Fibroblast of lung (primary cell): ENCODE data around the gene SLC16A8. TPM values are rescaled to one million over a fixed set of nuclear protein-coding genes. Genes with fewer than 3 reads are reported as not detected.

Experiments used
- DNase-seq, 2 donors: peaks; one replicate each; pipeline versions ENCODE4 v3.0.0 to v3.0.0-alpha.2; 2010; ENCODE audit warnings: low read depth in 2 of 2
- H2AFZ ChIP-seq: 2 replicates; pipeline ENCODE4 v1.5.1; 2012; ENCODE audit warnings: low read length, control low read depth, inconsistent platforms
- H3K27ac ChIP-seq: 2 replicates; pipeline ENCODE4 v1.5.1; 2011; ENCODE audit warnings: low read length, control low read depth; ENCODE audit not compliant: insufficient read depth
- H3K27me3 ChIP-seq: 2 replicates; pipeline ENCODE4 v1.5.1; 2011; ENCODE audit warnings: mild to moderate bottlenecking, low read length; ENCODE audit not compliant: control insufficient read depth, insufficient read depth
- H3K36me3 ChIP-seq: 2 replicates; pipeline ENCODE4 v1.5.1; 2011; ENCODE audit warnings: low read length; ENCODE audit not compliant: control insufficient read depth, insufficient read depth
- H3K4me1 ChIP-seq: 2 replicates; pipeline ENCODE4 v1.5.1; 2011; ENCODE audit warnings: low read length; ENCODE audit not compliant: control insufficient read depth, insufficient read depth; ENCODE audit errors: extremely low read depth
- H3K4me2 ChIP-seq: 2 replicates; pipeline ENCODE4 v1.5.1; 2011; ENCODE audit warnings: low read length, control low read depth; ENCODE audit not compliant: insufficient read depth; ENCODE audit errors: extremely low read depth
- H3K4me3 ChIP-seq, 4 experiments: fragments of 200-600 bp in 1 of 4; sonication (generic) in 1 of 4; replicated peaks in 1 of 4; 2 replicates each; pipeline ENCODE4 v1.5.1; 2011 to 2016; ENCODE audit warnings: low read length in 4 of 4, low read depth in 3 of 4, mild to moderate bottlenecking in 3 of 4, control low read depth in 2 of 4, inconsistent platforms in 1 of 4, mixed read lengths in 1 of 4; ENCODE audit not compliant: insufficient read depth in 1 of 4; ENCODE audit errors: control extremely low read depth in 1 of 4
- H3K79me2 ChIP-seq: 2 replicates; pipeline ENCODE4 v1.5.1; 2012; ENCODE audit warnings: mild to moderate bottlenecking, low read length, inconsistent platforms; ENCODE audit not compliant: control insufficient read depth, insufficient read depth
- H3K9ac ChIP-seq: 2 replicates; pipeline ENCODE4 v1.5.1; 2011; ENCODE audit warnings: mild to moderate bottlenecking, low read length, control low read depth; ENCODE audit not compliant: insufficient read depth
- H3K9me3 ChIP-seq: 2 replicates; pipeline ENCODE4 v1.5.1; 2012; ENCODE audit warnings: low read depth, low read length; ENCODE audit not compliant: control insufficient read depth, insufficient read depth
- H4K20me1 ChIP-seq: 2 replicates; pipeline ENCODE4 v1.5.1; 2011; ENCODE audit warnings: low read length; ENCODE audit not compliant: control insufficient read depth, insufficient read depth; ENCODE audit errors: extremely low read depth
- CTCF ChIP-seq, 2 donors: IDR thresholded peaks in 1 of 2; conservative IDR thresholded peaks in 1 of 2; 1 replicate in 1 of 2; 2 replicates in 1 of 2; pipeline ENCODE4 v1.5.1; 2011 to 2012; ENCODE audit warnings: low read length in 2 of 2, control low read depth in 1 of 2, inconsistent platforms in 1 of 2, low read depth in 1 of 2, mild to moderate bottlenecking in 1 of 2
- EZH2 ChIP-seq: IDR thresholded peaks from 2 replicates; pipeline ENCODE4 v1.5.1; 2012; ENCODE audit warnings: low read length, control low read depth, mild to moderate bottlenecking; ENCODE audit errors: missing control alignments
- polyA plus RNA-seq, 2 donors: library from polyadenylated mRNA; depleted of rRNA in 1 of 2; stranded (reverse) in 1 of 2; unstranded in 1 of 2; fragments of >200 nt; gene quantifications; 2 replicates each; pipeline ENCODE4 v1.2.1, GENCODE V29; 2011 to 2012; ENCODE audit warnings: missing spikeins in 1 of 2
- total RNA-seq: library from RNA; depleted of rRNA; stranded (reverse); fragments of >200 nt; gene quantifications from 2 replicates; pipeline ENCODE4 v1.2.1, GENCODE V29; 2014

SLC16A8 gene
- total and polyA plus RNA-seq, 2 donors (not counting 1 experiment from before 2014, with no cell fraction given), result under 0.01 TPM; not detected in 1

GRCh38 chr22:38086942-38087341 is 3.0 kb upstream of the SLC16A8 start:
- H3K36me3 ChIP-seq, result no peaks in the 10 kb centered on the region
- H3K4me2 ChIP-seq, result no peak overlapping the region
- no peak overlapping the region for H3K9ac ChIP-seq
- no peaks in the 10 kb centered on the region for H3K9me3 ChIP-seq
- no peaks in the 10 kb centered on the region for H3K79me2 ChIP-seq
- no peak for DNase-seq
- no peak overlapping the region for H3K4me3 ChIP-seq
- H2AFZ ChIP-seq, result no peak overlapping the region
- TF ChIP-seq EZH2 (no peak), CTCF (conservative IDR thresholded peaks at IDR 0.05 in 1 of 2, IDR thresholded peaks at IDR 0.05 in 1 of 2; ENCODE audit: low read depth in 1 of 2, low read length in 2 of 2) (no peak)
- no peaks in the 10 kb centered on the region for H4K20me1 ChIP-seq
- H3K27me3 ChIP-seq, result peaks cover 2% of the 10 kb centered on the region
- no peaks in the 10 kb centered on the region for H3K4me1 ChIP-seq
- no peak overlapping the region for H3K27ac ChIP-seq

DNA sequence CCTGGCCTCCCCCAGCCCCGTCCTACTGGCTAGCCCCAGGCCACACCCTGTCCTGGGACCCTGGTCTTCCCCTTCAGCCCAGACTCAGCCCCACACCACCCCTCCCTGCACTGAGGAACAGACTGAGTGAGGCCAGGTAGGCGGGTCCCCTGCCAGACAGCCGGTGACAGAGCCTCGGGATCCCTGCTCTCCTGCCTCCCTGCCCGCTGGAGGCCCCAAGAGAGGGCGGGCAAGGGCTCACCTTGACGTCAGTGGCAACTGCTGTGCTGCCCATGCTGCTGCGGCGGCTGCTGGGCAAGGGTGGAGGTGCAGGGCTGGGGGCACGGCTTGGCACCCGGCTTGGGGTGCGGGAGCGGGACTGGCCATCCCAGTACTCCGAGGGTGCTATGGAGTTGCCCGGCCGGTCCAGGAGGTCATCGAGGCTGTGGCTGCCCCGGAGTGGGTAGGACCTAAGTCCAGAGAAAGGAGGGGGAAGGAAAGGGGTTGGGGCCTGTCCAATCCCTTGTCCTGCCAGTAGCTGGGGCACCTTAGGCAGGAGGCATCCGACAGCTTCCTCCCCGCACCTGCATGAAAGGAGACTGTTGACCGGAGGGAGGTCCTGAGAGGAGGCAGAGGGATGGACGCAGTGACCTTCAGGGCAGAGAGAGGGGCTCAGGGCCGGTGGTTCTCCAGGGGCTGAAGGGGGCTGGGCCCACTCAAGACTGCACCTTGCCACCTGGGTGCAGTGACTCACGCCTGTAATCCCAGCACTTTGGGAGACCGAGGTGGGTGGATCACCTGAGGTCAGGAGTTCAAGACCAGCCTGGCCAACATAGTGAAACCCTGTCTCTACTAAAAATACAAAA is 2.2 kb upstream of the SLC16A8 start:
- Histone ChIP-seq H3K4me3 (no peak overlapping the region), H3K36me3 (no peaks in the 10 kb centered on the region), H3K4me1 (no peaks in the 10 kb centered on the region), H2AFZ (no peak overlapping the region), H3K79me2 (no peaks in the 10 kb centered on the region), H3K27ac (no peak overlapping the region), H3K27me3 (peaks cover 2% of the 10 kb centered on the region), H3K9me3 (no peaks in the 10 kb centered on the region), H3K9ac (no peak overlapping the region), H3K4me2 (no peak overlapping the region), H4K20me1 (no peaks in the 10 kb centered on the region)
- DNase-seq, result no peak
- TF ChIP-seq CTCF (conservative IDR thresholded peaks at IDR 0.05 in 1 of 2, IDR thresholded peaks at IDR 0.05 in 1 of 2; ENCODE audit: low read depth in 1 of 2, low read length in 2 of 2) (no peak), EZH2 (no peak)

DNA sequence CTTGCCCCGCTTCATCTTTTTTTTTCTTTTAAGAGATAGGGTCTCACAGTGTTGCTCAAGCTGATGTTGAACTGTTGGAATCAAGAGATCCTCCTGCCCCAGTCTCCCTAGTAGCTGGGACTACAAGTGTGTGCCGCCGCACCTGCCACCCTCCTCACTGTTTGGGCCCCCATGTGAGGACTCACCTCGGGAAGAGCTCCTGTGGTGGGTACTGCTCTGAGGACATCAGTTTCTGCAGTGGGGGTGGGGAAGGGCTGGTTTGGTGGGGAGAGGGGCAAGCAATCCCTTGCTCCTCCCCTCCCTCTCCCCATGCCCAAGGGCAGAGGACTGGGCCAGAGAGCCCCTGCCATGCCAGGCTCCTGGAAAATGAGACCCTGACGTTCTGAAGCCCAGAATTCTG is 1.5 kb upstream of the SLC16A8 start:
- H3K4me1 ChIP-seq, result no peaks in the 10 kb centered on the region
- no peaks in the 10 kb centered on the region for H4K20me1 ChIP-seq
- H3K9ac ChIP-seq, result no peak overlapping the region
- DNase-seq, result no peak
- H3K36me3 ChIP-seq, result no peaks in the 10 kb centered on the region
- H3K27me3 ChIP-seq, result peaks cover 4% of the 10 kb centered on the region
- TF ChIP-seq CTCF (conservative IDR thresholded peaks at IDR 0.05 in 1 of 2, IDR thresholded peaks at IDR 0.05 in 1 of 2; ENCODE audit: low read depth in 1 of 2, low read length in 2 of 2) (no peak), EZH2 (no peak)
- no peak overlapping the region for H3K4me3 ChIP-seq
- H3K9me3 ChIP-seq, result no peaks in the 10 kb centered on the region
- H3K79me2 ChIP-seq, result no peaks in the 10 kb centered on the region
- no peak overlapping the region for H3K27ac ChIP-seq
- H3K4me2 ChIP-seq, result no peak overlapping the region
- no peak overlapping the region for H2AFZ ChIP-seq
